ENCODE measurements around the gene JPH3.
"Not testable (repeated sequence)": the region's sequence is repeated elsewhere in the genome, so short reads cannot be mapped to it uniquely, and the experiment has no call there.

JPH3 gene

DNA sequence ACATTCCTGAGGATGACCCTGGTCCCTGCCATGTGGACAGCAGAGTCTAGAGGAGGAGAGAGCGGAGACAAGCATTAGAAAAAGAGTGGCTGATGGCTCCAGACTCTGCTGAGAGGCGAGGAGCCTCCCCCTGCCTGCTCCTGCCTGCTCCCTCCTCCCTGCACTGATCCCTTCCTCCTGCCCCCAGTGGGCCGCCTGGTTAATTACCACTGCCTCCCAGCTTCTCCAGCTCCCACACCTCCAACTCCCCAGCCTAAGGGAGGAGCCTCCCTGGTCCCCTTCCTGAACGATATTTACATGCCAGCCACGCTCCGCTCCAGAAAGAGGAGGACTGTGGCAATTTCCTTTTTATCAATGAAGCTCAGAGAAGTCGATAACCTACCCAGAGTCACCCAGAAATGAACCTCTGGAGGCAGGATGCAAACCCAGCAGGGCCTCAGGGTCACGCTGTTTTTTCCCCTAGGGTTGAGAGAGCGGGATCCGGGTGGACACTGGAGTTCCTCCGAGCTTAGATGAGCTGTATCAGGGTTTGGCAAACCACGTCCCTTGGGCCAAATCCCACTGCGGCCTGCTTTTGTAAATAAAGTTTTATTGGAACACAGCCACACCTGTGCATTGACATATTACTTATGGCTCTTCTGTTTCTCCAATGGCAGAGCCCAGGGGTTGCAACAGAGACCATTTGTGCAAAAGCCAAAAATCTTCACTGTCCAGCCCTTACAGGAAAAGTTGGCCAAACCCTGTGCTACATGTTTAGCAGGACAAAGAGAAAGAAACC, 27.1 kb upstream of the JPH3 start:
- no peak for DNase-seq

DNA sequence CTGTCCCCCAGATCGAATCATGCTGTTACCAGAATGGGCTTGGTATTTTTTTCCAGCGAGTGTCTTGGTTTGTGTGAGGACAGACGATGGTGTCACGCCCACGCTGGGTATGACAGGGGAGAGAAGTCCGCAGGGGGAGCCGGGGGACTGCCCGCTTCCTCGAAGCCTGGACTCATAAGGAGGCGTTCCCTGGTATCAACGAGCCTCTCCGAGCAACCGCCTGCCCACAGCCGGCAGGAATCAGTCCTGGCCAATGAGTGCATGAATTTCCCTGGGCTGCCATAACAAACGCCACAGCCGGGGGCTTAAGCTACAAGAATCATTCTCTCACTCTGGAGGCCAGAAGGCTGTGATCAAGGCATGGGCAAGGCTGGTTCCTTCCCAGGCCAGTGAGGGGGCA, 26.1 kb upstream of the JPH3 start:
- no peak for DNase-seq

DNA sequence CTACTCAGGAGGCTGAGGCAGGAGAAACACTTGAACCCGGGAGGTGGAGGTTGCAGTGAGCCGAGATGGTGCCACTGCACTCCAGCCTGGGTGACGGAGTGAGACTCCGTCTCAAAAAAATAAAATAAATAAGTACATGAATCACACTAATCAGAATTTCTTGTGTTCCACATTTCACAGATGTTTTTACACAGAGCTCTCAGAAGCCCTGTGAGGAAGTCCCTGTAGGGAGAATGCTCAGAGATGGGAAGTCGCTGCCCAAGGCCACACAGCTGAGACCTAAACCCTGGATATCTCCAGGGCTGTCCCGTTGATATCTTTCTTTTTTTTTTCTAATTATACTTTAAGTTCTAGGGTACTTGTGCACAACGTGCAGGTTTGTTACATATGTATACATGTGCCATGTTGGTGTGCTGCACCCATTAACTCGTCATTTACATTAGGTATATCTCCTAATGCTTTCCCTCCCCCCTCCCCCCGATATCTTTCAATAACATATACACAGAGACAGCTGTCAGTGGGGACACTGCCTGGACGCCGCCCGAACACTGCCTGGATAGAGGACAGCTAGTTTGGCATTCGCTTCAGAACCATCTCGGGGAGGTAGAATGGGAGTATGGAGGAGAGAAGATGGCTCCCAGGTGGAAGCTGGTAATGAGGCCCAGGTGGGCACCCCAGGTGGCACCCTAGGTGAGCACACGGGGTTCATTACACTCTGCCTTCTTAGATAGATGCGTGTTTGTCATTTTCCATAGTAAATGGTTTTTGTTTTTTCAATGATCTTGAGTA, 24.0 kb upstream of the JPH3 start:
- not testable (repeated sequence) for DNase-seq

DNA sequence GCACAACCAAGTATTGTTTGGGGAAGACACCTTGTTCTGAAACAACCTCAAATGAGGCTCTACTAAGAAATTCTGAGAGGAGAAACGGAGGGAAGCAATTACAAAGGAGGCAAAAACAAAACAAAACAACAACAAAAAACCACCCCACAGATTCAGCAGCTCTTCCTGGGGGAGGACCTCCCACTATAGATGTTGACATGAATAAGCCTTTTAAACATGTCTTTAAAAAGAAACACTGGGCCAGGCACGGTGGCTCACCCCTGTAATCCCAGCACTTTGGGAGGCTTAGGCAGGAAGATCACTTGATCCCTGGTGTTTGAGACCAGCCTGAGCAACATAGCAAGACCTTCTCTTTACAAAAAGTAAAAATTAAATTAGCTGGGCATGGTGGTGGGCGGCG, 22.6 kb upstream of the JPH3 start:
- no peak for DNase-seq

DNA sequence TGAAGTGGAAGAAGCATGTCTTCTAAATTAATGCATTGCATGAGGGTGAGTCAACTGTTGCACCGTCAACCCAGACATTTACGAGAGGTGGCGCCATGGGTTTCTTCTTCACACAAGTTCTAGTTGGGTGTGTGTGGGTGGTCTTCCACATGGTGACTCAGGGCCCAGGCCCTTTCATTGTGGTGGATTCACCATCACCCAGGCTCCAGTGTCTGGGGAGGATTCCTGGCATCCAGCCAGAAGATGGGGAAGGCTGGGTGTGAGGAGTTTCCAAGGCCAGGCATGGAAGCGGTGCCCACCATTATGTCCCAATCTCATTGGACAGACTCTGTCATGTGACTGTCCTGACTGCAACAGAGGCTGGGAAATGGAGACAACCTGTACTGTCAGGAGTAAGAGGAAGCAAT, 21.4 kb upstream of the JPH3 start:
- DNase-seq, result no peak

DNA sequence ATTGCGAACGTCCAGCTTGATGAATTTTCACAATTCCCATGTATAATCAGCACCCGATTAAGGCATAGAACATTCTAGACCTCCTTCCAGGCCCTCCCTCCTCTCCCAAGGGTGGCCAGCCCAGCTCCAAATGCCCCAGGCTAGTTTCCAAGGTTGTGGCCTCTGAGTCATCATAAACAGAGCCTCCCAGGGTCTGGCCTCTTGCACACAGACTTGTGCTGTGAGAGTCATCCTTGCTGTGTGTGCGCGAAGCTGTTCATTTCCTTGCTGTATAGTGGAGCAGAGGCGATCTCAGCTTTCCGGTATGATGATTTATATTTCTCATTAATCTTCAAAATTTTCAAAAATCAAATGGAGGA, 20.5 kb upstream of the JPH3 start:
- DNase-seq, result no peak

DNA sequence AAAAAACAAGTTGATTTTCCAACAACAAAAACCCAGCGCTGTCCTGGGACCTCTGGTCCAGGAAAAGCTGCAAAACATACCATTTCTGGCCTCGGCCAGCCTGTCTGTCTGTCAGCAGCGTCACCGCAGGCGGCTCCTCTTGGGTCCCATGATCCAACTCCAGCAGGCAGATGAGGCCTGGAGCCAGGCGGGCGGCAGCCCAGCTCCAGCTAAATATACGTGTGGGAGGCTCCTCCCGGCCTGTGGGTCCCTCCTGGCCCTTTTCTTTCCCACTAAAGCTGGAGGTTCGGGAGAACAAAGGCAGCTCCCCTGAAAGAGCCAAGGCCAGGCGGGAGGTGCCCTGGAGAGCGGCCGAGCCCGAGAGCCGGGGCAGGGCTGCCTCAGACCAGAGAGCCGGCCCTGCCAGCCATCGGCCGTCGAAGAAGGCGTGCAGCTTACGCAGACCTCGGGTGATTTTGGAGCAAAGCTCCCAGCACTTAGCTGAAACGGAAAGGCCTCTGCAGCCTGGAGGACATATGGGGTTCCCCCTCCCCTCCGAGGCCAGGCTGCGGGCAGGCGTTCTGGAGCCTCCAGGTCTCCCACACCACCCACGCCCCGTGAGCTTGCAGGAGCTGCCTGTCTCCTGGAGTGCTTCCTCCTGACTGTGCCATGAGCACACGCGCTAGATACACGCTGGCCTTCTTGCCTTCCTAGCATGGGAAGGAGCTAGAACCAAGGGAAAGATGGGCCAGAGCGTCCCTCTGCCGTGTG, 19.9 kb upstream of the JPH3 start:
- DNase-seq, result no peak

DNA sequence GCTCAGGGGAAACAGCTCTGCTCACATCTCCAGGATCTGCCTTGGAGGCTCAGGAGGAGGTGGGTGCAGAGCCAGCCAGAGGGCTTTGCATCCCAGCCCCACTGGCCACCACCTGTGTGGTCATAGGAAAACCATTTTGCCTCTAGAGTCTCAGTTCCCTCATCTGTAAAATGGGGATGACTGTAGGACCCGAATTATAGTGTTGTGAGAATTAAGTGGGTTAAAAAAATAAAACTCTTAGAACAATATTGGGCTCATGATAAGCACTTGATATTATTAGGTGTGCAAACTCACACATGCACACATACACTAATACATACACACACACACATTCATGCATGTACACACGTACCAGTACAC, 19.4 kb upstream of the JPH3 start:
- no peak for DNase-seq

DNA sequence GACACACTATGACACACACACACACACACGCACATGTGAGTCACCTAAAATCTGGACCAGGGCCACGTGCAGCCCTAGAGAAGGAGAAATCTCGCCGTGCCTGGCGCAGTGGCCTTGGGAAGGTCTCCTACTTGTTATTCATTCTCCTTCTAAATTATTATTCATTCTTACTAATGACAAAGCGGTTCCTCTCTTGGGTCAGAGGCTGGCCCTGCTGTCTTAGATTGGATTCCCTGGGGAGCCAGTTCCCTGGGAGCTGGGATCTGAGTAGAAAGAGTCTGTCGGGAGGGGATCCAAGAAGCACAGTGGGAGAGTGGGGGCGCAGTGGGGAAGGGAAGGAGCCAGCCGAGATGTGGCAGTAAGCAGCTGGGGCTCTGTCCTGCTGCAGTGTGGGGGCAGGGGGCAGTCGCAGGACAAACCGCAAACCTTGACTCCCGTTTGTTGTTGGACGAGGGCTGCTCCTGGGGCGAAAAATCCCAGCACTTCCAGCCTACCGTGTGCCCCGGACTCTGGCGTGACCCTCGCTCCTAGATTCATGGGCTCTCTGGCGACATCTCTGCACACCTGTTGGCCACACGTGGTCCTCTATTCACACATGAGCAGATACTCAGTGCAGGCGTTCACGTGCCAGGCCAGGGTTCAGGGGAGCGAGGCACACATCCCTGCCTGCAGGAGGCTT, 18.7 kb upstream of the JPH3 start:
- DNase-seq, result no peak

DNA sequence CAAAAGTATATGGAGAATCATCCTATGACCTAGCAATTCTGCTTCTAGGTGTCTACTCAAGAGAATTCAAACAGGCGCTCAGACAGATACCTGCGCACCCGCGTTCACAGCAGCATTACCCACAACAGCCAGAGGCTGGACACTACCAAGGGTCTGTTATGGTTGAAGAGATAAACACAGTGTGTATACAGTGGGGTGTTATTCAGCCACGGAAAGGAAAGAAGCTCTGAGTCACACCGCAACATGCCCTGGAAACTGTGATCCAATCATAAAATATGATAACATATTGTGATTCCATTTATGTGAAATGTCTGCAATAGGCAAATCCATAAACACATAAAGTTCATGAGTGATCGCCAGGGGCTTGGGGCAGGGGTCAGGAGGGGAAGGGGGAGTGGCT, 18.0 kb upstream of the JPH3 start:
- no peak for DNase-seq

DNA sequence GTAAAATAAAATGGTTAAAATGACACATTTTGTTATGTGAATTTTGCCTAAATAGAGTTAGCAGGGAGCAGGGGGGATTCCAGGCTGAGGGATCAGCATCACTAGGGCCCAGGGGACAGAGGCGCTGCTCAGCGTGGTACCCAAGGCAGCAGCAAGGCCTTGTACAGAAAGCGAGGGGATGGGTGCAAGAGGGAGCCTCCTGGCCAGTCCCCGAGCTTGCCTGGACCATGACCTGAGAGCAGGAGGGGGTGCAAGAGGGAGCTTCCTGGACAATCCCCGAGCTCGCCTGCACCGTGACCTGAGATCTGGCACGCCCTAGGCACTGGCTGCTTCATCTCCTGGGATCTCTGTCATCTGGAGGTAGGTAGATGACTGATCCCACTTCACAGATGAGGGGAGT, 17.3 kb upstream of the JPH3 start:
- DNase-seq, result no peak

DNA sequence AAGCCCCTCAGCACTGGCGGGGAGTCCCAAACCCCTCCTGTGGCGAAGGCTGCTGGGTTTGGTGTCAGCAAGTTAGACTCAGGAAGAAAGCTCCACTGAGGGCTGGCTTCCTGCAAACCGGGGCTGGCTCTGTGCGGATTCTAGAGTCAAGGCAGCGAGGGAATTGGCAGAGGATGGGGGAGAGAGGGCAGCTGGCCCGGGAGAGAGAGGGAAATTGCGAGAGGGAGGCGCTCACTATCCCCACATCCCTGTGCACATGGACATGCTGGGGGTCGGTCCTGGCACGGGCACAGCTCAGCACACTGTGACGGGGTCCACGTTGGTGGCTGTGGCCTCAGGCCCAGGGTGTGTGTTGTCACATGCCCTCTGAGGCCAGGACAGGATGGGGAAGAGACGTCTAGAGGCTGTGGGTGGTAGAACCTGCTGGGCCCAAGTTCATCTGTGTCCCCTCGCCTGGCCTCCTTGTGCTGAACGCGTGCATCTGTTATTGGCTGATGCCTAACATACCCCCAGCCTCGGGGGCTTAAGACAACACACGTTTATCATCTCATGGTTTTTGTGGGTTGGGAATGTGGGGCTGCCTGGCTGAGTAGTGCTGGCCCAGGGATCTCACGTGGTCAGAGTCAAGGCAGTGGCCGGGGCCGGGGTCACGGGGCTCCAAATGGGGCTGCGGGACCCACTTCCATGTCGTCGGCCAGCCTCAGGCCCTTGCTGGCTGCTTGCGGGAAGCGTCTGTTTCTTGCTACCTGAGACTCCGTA, 16.7 kb upstream of the JPH3 start:
- DNase-seq, result no peak

DNA sequence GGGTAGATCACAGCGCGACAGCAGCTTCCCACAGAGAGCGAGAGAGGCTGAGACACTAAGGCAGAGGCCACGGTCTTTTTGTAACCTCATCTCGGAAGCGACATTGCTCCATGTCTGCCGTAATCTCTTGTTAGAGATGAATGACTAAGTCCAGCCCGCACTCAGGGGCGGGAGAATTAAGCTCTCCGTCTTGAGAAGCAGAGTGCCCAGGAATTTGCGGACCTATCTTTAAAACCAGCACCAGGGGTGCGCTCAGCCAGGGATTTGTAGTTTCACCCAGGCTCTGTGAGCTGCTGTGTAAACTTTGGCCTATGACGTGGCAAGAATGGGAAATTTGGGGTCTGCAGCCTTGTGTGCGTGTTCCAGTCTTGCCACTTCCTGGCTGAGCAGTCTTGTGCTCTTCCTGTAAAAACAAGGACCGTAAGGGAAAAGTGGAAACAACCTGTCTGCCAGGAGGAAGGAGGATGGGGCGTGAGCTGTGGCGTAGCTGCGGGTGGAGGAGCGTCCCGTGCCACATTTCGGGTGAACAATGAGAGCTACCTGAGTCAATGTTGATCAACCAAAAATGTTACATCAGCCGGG, 16.0 kb upstream of the JPH3 start:
- no peak for DNase-seq

DNA sequence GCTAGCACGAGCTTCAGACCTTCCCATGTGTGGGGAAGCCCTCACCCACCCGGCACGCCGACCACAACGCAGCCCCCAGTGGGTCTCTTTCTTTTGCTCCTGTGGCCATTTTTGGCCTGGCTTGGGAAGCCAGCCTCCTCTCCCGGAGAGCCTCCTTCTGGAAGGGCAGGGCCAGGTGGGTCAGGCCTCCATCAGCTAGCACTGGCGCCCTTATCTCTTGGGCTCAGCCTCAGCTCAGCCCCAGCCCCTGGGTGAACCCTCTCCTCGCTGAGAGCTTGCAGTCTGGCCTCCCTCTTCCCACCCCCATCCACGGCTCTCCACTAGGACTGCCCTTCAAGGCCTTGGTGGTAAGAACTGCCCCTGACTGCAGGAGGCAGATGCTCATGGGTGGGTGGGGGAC, 14.7 kb upstream of the JPH3 start:
- no peak for DNase-seq

DNA sequence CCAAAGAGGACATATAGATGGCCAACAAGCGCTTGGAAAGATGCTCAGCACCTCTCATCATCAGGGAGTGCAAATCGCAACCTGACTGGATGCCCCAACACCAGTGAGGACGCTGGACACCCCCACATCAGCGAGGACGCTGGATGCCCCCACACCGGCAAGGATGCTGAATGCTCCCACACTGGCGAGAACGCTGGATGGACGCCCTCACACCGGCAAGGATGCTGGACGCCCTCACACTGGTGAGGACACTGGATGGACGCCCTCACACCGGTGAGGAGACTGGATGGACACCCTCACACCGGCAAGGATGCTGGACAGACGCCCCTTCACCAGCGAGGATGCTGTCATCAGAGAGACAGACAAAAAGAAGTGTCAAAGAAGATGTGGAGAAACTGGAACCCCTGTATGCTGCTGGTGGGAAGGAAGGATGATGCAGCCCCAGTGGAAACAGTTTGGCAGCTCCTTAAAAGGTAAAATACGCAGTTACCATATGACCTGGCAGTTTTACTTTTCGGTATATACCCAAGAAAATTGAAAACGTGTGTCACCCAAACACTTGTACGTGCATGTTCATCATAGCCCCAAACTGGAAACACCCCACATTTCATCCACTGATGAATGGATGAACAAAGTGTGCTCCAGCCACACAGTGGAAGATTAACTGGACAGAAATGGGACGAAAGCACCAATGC, 10.1 kb upstream of the JPH3 start:
- no peak for DNase-seq

DNA sequence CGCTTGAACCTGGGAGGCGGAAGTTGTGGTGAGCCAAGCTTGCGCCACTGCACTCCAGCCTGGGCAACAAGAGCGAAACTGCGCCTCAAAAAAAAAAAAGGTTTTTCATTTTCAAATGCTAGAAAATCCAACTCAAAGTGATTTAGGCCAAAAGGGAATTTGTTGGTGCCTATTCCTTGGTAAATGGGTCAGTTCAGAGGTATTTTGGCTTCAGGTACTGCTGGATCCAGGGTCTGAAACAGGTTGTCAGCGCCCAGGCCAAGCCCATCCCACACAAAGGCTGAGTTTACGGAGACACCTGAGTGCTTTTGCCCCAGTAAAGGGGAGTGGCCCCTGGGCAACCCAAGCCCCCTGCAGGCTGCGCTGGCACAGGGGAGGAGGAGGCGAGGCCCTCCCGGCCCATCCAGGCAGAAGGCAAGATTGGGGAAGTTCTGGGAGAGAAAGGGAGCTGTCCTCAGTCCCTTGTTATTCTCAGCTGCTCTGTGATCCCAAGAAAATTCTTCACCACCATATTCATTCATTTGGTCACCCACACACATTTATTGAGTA, 8.5 kb upstream of the JPH3 start:
- DNase-seq, result no peak

DNA sequence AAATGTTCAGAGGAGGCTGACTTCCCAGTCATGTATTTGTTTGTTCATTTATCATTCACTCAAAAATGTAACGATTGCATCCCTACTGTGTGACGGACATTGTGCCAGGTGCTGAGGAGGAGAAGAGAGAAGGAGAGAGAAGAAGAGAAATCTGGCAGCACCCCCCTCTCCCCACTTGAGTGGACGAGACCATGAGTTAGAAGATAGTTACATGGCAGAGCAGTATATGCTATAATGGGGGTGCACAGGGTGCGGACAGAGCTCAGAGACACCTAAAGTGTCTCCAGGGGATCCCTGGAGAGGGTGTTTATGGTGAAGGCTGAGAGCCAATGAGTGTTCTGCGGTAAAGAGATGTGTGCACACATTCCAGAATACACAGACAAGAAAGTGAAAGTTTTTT, 6.6 kb upstream of the JPH3 start:
- DNase-seq, result no peak

DNA sequence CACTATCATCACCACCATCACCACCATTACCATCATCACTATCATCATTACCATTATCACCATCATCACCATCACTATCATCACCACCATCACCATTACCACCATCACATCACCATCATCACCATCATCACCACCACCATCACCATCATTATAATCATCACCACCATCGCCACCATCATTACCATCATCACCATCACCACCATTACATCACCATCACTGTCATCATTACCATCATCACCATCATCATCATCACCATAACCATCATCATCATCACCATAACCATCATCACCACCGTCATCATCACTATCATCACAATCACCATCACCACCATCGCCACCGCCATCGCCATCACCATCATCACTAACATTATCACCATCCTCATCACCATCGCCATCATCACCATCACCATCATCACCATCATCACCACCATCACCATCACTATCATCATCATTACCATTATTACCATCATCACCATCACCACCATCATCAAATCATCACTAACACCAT, 4.9 kb upstream of the JPH3 start:
- no peak for DNase-seq

DNA sequence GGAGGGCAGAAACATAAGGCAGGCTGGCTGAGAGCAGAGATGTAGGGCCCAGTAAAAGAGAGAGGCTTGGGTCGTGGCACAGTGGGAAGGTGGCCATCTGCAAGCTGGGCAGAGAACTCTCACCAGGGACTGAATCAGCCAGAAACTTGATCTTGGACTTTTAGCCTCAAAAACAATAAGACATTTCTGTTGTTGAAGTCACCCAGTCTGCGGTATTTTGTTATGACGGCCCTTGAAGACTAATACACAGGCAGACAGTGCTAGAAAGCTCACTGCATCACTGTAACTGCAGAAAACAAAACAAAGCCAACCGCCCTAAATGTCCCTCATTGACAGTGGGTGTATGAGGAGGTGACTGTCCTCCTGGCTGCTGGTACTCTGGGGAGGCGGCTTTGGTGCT, 3.9 kb upstream of the JPH3 start:
- DNase-seq, result no peak

DNA sequence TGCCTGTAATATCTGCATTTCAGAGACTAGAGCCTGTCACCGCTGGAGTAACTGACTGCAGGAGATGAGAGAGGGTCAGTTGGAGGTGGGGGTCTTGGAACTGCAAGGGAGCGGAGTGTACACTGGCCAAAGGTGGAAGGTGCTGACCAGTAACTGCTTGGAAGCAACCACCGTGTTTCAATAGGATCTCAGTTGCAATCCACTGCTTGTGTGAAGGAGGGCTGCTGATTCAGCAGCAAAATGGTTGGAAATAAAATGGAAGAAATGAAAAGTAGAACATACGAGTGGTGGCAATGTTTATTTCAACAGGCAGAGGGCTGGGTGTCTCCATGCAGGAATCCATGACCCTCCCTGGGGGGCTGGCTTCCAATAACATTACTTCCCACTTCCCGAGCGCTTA, 2.1 kb upstream of the JPH3 start:
- DNase-seq, result no peak

DNA sequence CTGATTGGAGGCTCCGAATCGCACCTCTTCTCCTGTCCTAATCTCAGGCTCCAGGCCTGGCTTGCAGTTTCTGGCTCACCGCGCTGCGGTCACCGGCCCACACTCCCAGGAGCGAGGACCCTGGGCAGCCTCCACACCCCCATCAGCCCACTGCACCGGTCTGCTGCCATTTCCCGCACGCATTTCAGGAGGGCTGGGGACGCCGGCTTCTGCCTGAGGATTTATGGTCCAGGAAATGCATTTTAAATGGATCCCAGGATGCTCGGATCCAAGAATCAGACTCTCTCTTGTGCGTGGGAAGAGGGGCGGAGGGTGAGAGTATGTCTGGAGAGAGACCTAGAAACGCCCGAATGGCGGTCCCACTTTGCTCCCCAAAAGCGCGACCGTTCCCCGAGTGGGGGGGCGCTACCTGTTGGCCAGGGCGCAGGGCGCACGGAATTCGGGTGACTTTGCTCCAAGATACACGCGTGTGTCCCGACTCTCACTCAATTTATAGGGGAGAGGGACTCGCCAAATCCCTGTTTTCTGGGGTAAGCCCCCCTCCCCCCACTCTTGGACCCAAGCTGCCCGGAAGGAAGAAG, 817 bp upstream of the JPH3 start:
- DNase-seq, result no peak

Data from CD4-positive, alpha-beta T cell treated with Interleukin-15 for 1 hour (primary cell).